Panc1 (cell line): ENCODE results near the gene IPO4.

Experiments
- POLR2AphosphoS5 ChIP-seq: IDR thresholded peaks from 2 replicates; pipeline ENCODE4 v1.6.1; 2012; ENCODE audit warnings: mild to moderate bottlenecking, low read depth, low read length, moderate library complexity
- SIN3A ChIP-seq: IDR thresholded peaks from 2 replicates; pipeline ENCODE4 v1.6.1; 2012; ENCODE audit warnings: low read depth, mild to moderate bottlenecking, low read length, moderate library complexity, borderline replicate concordance; ENCODE audit not compliant: insufficient read depth
- TF ChIP-seq, protein P1 (sequence below): fragments of 450-650 bp; IDR thresholded peaks from 2 replicates; pipeline ENCODE4 v1.5.1; 2017; ENCODE audit warnings: mild to moderate bottlenecking
- TF ChIP-seq, protein P2 (sequence below), 2 experiments: IDR thresholded peaks; 2 replicates each; pipeline ENCODE4 v1.6.1; 2011 to 2012; ENCODE audit warnings: low read depth in 2 of 2, control low read depth in 1 of 2, low read length in 1 of 2, mild to moderate bottlenecking in 1 of 2, moderate library complexity in 1 of 2; ENCODE audit not compliant: insufficient read depth in 1 of 2

DNA sequence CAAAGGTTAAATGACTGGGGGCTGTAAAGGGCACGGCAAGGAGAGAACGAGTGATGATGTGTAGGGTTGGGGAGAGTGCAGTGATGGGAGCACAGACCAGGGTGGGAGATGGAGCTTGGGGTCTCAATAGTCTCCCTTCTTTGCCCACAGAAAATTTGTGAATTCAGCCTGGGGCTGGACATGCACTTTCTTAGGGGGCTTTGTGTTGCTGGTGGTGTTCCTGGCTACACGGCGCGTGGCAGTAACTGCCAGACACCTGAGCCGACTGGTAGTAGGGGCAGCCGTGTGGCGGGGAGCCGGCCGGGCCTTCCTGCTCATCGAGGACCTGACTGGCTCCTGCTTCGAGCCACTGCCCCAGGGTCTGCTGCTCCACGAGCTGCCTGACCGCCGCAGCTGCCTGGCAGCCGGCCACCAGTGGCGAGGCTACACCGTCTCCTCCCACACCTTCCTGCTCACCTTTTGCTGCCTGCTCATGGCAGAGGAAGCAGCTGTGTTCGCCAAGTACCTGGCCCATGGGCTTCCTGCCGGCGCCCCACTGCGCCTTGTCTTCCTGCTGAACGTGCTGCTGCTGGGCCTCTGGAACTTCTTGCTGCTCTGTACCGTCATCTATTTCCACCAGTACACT, 56.4 kb downstream of the IPO4 start:
- TF ChIP-seq, protein P1, sequence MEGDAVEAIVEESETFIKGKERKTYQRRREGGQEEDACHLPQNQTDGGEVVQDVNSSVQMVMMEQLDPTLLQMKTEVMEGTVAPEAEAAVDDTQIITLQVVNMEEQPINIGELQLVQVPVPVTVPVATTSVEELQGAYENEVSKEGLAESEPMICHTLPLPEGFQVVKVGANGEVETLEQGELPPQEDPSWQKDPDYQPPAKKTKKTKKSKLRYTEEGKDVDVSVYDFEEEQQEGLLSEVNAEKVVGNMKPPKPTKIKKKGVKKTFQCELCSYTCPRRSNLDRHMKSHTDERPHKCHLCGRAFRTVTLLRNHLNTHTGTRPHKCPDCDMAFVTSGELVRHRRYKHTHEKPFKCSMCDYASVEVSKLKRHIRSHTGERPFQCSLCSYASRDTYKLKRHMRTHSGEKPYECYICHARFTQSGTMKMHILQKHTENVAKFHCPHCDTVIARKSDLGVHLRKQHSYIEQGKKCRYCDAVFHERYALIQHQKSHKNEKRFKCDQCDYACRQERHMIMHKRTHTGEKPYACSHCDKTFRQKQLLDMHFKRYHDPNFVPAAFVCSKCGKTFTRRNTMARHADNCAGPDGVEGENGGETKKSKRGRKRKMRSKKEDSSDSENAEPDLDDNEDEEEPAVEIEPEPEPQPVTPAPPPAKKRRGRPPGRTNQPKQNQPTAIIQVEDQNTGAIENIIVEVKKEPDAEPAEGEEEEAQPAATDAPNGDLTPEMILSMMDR = no peak
- TF ChIP-seq SIN3A = no peak
- TF ChIP-seq, protein P2, sequence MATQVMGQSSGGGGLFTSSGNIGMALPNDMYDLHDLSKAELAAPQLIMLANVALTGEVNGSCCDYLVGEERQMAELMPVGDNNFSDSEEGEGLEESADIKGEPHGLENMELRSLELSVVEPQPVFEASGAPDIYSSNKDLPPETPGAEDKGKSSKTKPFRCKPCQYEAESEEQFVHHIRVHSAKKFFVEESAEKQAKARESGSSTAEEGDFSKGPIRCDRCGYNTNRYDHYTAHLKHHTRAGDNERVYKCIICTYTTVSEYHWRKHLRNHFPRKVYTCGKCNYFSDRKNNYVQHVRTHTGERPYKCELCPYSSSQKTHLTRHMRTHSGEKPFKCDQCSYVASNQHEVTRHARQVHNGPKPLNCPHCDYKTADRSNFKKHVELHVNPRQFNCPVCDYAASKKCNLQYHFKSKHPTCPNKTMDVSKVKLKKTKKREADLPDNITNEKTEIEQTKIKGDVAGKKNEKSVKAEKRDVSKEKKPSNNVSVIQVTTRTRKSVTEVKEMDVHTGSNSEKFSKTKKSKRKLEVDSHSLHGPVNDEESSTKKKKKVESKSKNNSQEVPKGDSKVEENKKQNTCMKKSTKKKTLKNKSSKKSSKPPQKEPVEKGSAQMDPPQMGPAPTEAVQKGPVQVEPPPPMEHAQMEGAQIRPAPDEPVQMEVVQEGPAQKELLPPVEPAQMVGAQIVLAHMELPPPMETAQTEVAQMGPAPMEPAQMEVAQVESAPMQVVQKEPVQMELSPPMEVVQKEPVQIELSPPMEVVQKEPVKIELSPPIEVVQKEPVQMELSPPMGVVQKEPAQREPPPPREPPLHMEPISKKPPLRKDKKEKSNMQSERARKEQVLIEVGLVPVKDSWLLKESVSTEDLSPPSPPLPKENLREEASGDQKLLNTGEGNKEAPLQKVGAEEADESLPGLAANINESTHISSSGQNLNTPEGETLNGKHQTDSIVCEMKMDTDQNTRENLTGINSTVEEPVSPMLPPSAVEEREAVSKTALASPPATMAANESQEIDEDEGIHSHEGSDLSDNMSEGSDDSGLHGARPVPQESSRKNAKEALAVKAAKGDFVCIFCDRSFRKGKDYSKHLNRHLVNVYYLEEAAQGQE (IDR thresholded peaks at IDR 0.05; ENCODE audit: insufficient read depth in 1 of 2, low read depth in 2 of 2, low read length in 1 of 2) = no peak
- no peak for TF ChIP-seq POLR2AphosphoS5
